ENCODE measurements around the gene NHLH1.

Gene NHLH1

DNA sequence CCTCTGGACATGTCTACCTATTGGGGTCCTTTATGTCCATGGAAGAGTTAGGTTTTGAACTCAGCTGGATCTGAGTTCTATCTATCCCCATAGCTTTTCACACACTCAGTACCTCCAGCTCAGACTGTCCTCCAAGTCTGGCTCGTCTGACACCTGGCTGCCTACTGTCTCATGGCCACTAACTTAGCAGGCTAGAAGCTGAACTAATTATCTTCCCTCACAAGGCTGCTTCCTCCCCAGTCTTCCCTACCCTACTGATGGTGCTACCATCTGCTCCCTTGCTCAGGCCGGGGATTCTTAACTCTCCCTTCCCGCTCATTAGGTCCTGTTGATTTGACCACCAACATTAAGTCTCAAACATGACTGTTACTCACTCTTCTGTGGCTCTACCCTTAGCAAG lies 46.8 kb downstream of the NHLH1 start:
- DNase-seq: peak; percentile 49

DNA sequence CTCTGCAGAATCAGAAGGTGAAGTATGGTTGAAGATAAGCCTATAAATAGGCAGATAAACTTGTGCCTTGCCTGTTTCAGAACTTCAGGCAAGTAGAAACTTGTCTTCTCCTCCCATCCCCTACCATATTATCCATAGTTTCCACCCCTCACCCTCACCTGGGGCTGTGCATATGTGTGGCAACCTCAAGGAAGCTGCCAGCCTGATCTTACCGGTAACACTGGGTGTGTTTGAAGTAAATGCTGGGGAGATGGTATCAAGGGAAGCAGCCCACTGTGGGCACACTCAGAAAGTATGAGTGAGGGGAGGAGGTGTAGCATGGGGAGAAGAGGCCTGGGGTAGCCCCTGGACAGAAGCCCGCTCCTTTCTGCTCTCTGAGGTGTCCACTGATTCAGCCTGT lies 48.0 kb downstream of the NHLH1 start:
- DNase-seq: no peak

DNA sequence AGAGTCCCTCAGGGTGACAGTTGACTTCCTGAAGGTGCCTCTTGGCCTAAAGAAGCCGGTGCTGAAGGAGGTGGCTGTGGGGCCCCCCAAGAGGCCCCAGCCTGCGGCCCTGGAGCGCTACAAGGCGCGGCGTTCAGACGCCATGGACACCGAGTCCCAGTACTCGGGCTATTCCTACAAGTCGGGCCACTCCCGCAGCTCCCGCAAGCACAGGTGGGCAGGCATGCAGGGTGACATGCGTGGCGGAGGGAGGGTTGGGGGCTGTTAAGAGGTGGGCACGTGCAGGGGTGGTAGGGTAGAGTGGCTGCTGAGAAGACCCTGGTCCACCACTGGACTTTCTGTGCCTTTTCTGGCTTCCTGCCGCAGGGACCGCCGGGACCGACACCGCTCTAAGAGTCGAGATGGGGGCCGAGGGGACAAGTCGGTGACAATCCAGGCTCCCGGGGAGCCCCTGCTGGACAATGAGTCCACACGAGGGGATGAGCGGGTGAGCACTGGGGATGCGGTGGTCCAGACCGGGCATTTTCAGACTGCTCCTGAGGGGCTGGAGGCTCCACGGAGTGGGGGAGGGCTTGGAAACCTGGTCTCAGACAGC lies 48.9 kb downstream of the NHLH1 start:
- DNase-seq: no peak

DNA sequence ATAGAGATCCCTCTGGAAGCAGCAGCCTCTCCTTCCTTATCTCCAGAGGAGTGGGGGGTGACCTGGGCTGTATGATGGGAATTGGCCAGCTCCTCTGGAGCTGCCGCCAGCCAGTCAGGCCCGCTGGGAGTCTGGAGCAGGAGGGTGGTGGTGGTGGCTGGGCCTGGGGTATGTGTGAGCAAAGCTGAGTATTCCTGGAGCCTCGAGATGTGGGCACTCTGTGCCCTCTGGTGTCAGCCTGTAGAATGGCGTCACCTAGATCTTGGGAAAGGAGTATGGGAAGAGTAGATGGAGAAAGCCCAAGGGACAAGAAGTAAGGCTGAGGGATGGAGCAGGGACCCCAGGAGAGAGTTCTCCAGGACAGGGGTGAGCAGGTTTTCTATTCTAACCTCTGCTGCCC lies 49.5 kb downstream of the NHLH1 start:
- peak; percentile 19 for DNase-seq

DNA sequence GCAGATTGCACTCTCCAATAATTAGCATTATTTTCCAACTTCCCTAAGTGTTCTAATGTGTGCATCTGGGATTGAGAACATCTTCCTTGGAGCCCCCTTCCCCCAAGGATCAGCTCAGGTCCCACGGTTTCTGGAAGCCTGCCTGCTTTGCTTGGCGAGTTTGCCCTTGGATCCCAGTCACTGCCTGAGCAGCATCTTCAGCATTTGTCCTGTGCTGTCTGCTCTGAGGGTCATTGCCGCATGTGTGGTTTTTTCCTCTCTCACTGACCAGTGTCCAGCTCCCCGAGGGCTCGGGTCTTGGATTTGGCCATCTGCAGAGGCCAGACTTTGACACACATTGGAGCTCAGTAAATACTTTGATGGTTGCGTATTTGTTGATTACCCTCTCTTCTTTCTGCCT lies 51.6 kb downstream of the NHLH1 start:
- DNase-seq: no peak

DNA sequence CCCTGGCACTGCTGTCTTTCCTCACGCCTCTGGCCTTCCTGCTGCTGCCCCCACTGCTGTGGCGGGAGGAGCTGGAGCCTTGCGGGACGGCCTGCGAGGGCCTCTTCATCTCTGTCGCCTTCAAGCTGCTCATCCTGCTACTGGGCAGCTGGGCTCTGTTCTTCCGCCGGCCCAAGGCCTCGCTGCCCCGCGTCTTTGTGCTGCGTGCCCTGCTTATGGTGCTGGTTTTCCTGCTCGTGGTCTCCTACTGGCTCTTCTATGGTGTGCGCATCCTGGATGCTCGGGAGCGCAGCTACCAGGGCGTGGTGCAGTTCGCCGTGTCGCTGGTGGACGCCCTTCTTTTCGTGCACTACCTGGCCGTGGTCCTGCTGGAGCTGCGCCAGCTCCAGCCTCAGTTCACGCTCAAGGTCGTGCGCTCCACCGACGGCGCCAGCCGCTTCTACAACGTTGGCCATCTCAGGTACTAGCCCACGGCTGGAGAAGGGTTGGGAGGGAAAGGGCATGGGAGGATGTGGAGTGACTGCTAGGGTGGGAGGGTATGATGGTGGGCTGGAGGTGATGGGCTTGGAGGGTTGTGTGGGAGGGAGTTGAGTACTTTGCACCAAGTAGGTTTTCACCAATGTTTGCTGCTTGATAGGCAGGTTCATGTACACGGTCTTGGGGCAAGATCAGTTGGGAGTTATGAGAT lies 52.4 kb downstream of the NHLH1 start:
- no peak for DNase-seq

DNA sequence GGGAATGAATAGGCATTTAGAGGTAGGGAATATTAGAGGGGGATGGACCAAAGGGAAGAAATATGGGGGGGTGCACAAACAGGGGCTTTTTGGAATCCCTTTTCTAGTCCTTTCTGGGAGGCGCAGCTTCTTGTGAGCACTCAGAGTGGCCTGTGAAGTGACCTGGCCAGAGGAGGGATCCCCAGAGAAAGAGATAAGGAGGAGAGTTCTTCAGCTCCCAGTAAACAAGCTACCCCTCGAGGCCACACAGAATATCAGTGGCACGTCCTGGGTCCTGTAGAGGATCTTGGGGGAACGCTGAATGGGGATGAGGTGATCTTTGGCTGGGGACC lies 52.9 kb downstream of the NHLH1 start:
- DNase-seq: no peak

DNA sequence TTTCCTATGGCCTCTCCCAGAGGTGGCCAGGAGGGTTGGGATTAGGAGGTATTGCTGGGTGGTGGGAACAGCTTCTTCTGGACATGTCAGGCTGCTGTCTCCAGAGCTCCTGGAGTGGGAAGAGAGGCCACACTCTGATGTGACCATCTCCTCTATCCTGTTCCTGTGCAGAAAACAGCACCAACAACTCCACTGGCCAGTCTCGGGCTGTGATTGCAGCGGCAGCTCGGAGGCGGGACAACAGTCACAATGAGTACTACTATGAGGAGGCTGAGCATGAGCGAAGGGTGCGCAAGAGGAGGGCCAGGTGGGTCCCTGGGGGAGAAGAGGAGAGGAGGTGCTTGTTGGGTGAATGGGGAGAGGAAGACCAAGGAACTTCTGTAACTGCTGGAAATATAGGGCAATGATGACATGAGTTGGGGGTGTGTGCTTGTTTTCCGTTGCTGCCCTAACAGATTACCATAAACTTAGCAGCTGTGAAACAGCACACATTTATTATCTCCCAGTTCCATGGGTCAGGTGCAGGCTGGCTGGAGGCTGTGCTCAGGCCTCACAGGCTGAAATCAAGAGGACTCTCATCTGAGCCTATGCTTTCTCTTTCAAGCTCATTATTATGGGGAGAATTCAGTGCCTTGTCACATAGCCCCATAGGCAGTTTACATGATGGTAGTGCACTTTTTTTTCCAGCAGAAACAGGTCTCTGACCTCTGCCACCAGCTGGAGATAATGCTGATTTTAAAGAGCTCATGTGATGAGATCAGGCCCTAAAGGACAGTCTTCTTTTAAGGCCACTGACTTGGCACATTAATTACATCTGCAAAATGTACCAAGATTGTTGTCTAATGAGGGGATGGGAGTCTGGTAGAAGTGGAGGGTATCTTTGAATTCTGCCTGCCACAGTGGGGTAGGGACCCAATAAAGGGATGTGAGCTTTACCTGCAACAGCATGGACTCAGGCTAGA lies 54.3 kb downstream of the NHLH1 start:
- DNase-seq: no peak

DNA sequence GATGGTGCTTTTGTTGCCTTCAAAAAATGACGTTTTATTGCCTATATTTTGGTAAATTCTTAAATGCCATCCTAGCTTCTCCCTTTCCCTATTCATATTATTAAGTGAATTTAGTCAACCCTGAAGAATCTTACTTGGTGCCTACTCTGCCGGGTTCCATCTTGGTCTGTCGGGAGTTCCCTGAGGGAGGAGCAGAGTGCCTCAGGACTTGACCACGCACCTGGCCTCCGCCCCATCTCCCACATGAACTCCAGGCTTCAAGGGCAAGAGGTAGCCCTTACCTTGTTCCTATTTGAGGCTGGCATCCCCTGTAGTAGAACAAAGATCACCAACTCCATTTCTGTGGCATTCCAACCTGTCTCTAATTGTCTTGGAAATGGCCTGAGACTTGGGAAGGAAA lies 55.0 kb downstream of the NHLH1 start:
- no peak for DNase-seq
